Measurements from ENCODE around the gene PRKACA.

Gene PRKACA

DNA sequence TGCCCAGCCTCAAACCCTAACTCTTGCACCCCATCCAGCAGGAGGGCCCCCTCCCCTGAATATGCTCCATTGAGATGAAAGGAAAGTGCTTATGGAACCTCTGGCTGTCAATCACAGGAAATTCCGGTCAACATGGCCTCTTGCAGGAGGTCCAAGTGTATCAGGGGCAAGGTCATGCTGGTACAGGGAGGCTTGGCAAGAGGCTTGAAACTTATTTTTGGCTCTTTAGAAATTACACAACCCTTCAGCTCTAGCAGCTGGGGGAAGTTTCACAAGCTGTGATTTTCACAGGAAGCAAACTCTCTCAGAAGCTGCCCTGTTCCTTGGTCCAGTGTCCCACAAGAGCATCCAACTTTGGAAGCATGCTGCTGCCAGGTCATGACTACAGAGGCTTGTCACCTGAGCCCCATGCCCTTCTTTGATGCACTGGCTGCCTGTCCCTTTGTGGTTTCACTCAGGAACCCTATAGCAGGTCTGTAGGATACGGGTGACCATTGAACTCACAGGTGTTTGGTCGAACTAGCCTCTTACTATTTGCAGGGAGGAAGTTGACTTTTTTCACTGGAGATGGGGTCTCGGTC, 10.5 kb upstream of the PRKACA start:
- TF ChIP-seq CTCF (IDR thresholded peaks at IDR 0.05): no peak

- no peak for TF ChIP-seq CTCF (IDR thresholded peaks at IDR 0.05)
These were observed 9.6 kb upstream of the PRKACA start for GRCh38 chr19:14127176-14127575.

- no peak for TF ChIP-seq CTCF (IDR thresholded peaks at IDR 0.05)
These were observed 5.4 kb upstream of the PRKACA start for GRCh38 chr19:14122924-14123323.

DNA sequence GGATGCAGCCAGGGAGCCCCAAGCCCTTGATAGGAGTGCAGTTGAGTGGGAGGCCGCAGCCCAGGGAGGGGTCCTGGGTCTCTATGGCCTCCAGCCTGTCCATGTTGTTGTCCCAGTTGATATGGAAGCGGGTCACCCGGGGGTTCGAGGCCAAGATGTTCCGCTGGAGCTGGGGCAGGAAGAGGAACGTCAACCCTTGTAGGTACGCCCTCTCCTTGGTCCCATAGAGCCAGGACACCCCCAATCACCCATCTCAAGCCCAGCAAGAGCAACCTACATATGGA, 2.9 kb upstream of the PRKACA start:
- TF ChIP-seq CTCF (IDR thresholded peaks at IDR 0.05): no peak

DNA sequence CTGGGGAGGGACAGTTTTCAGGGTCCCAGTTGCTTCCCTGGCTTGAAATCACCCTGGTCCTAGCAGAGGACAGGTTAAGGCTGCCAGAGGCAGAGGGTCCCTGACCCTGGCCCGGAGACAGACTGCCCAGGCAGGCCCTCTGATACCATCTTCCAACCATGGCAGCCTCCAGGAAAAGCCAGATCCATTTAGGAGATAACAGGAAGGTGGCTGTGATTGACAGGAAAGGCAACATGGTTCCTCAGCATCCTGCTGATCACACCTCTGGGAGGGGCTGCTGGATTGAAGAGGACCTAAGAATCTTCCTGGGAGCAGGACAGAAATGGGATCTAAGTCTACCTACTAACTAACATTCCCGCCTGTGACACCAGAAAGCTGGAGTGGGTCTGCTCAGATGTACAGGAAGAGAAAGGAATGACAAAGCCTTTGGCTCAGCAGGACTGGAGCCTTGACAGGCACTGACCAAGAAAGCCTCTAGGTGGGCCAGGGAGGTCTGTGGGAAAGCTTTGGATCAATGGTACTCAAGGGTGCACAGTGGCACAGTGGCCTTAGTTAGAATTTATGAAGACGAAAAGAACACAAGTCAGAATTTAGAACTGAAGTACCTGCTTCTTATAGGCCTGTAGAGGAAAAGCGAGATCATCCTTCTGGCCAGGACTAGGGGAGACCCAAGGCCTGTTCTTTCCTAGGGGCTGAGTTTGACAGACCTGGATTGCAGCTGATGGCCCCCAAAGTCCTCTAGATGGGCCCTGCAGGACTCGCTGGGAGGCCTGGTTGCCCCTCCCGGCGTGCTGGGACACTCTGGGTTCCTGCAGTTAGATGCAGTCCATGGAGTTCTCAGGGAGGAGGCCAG, 2.3 kb upstream of the PRKACA start:
- no peak for TF ChIP-seq CTCF (IDR thresholded peaks at IDR 0.05)

DNA sequence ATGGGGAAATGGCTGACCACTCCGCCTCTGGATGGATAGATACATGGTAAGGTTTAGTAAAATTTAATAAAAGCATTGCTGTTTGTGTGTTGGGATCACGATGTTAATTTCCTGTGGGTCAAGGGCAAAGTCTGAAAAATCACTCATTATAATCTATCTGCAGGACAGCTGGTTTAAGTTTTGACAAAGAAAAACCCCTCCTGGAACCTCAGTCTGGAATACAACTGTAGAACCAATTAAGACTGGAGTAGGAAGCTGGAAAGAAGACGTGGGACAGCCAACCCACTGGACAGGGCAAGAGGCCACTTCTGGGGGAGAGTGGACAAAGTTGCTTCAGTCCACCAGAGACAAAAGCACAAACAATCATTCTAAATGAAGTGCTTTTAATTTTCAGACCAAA, 1.6 kb upstream of the PRKACA start:
- no peak for TF ChIP-seq CTCF (IDR thresholded peaks at IDR 0.05)

GRCh38 chr19:14118165-14119051, 846 bp upstream of the PRKACA start:
- no peak for TF ChIP-seq CTCF (IDR thresholded peaks at IDR 0.05)

All from LNCAP (cell line).